GM21447 (cell line): Measurements from ENCODE around the gene SIRPD.
"Not testable (repeated sequence)": the region's sequence is repeated elsewhere in the genome, so short reads cannot be mapped to it uniquely, and the experiment has no call there.

Experiments
- ATAC-seq: cut with Tn5 transposase; IDR thresholded peaks from one replicate; pipeline ENCODE4 v1.9.1; 2021; ENCODE audit not compliant: unreplicated experiment

Gene SIRPD

GRCh38 chr20:1557605-1558004 lies at the start of gene SIRPD:
Gene SIRPD, minus strand, starts transcription at chr20:1557705. Its CDS starts 52 bp downstream, at chr20:1557653.
- no peak for ATAC-seq

- no peak for ATAC-seq
Measured at GRCh38 chr20:1600736-1601135, 43.2 kb upstream of the SIRPD start.

- ATAC-seq = no peak
Measured at GRCh38 chr20:1595333-1595732, 37.8 kb upstream of the SIRPD start.

- no peak for ATAC-seq
Measured at GRCh38 chr20:1588533-1589460, 31.3 kb upstream of the SIRPD start.

DNA sequence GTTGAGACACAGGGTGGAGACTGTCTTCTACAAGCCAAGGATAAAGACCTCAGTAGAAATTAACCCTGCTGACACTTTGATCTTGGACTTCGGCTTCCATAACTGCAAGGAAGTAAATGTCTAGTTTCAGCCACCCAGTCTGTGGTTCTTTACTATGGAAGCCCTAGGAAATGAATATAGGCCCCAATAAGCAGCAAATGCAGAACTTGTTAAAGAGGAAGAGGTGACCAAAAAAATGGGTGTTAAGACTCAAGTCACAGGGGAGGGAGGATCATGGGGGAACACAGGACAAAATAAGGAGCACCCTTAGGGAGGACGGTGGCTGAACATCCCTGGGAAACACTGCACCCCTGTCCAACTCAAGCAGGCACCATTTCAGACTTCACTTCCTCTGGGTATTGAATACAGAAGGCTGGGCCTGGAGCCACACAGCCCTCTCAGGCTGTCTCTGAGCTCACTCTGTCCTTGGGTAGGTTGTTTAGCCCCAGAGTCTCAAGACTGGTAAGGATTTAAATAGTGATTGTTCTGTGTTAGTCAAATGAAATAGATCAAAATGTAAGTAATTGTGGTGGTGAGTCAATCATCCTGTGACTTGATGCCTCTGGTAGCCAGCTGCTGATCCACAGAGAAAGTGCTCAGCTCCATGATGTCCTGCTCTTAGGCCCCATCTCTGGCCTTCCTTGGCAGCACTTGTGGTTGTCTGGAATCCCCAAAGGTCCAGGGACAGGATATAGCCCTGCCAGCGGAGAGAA lies 30.5 kb upstream of the SIRPD start:
- no peak for ATAC-seq

DNA sequence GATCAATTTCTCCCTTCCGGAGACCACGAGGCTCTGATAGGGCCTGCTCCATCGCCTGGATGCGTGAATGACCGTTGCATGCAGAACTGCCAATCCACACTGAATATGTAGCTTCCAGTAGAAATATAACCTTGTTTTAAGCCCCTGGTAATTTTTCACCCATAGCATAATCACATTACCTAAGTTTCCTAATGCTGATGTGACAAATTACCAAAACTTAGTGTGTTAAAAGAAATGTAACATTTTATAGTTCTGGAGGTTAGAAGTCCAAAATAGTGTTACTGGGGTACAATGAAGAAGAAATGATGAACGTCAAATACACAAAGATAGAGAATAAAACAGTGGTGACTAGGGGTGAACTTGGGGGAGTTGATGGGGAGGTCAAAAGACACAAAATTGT lies 22.0 kb upstream of the SIRPD start:
- no peak for ATAC-seq

- no peak for ATAC-seq
Measured at GRCh38 chr20:1577906-1578305, 20.4 kb upstream of the SIRPD start.

DNA sequence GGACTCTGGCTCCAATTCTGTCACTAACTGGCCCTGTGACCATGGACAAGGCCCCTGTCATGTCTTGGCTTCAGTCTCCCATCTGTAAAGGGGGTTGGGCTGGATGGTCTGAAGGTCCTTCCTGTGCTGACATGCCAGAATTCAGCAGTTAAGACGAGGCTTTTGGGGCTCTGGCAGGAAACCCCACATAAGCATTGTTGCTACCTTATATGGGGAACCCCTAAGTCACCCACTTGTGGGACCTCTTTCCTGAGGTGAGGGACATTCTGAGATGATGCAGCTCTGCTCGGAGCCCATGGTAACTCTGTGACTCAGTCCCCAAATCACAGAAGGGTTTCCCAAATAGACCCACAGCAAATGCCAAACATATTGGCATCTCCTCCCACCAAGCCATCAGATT lies 19.8 kb upstream of the SIRPD start:
- ATAC-seq = not testable (repeated sequence)

DNA sequence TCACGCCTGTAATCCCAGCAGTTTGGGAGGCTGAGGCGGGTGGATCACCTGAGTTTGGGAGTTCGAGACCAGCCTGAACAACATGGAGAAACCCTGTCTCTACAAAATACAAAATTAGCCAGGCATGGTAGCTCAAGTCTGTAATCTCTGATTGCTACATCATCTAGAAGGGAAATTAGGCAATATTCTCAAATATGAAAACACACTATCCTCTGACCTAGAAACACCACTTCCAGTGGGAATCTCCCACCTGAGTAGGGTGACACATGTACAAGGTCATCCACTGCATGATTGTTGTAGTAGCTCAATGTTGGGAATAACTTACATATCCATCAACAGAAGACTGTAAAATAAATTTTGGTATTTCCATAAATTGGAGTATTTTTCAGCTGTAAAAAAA lies 19.1 kb upstream of the SIRPD start:
- no peak for ATAC-seq

DNA sequence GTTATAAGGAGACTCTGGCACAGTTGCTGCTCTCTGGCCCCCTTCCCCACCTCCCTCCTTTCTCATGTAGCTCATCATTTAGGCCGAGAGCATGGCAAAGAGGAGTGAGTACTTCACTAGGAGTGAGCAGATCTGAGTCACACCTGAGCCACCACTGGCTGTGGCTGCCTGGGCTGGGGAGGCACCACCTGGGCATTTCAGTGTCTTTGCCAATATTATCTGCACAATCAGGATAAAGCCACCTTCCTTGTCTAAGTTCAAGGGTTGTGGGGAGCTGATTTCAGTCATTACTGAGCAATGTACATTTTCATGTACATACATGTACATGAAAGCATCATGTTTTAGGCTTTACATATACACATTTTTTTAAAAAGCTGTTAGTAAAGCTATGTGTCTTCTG lies 18.5 kb upstream of the SIRPD start:
- not testable (repeated sequence) for ATAC-seq

GRCh38 chr20:1571583-1571982 lies 14.1 kb upstream of the SIRPD start:
- not testable (repeated sequence) for ATAC-seq

GRCh38 chr20:1569415-1569881 lies 11.9 kb upstream of the SIRPD start:
- no peak for ATAC-seq

- ATAC-seq = no peak
Measured at GRCh38 chr20:1568163-1568490, 10.6 kb upstream of the SIRPD start.

DNA sequence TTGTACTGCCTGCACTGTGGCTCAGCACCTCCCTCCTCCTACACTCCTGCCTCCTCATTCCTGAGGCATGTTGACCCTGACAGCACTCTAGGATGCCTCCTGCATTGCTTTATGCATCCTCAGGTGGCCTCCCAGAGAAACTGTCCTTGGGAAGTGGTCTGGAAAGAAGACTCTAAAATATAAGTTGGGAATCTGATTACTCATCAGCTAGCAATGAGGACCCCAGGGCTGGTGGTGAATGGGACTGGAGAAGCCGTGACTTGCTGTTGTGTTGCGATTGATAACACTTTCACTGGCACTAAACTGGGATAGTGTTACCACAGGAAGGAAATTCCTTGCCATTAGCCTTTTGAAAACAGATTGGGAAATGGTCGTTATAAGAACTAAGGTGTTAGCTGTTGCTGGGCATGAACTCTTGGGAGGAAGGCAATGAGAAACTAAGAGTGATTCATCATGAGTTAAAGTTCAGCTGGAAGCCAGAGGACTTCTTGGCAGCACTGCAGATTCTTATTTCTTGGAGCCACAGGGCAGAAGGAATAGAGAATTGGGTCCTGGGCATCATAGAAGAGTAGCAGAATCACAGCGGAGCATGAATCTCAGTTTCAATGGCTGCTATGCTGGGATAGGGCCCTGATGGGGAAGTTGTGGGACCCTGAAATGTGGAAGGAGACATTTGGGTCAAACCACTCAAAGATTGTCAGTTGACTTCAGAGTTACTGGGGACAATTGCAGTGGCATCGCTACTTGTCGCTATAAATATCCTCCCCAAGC lies 10.1 kb upstream of the SIRPD start:
- ATAC-seq = no peak

GRCh38 chr20:1566701-1567100 lies 9.2 kb upstream of the SIRPD start:
- ATAC-seq = no peak

DNA sequence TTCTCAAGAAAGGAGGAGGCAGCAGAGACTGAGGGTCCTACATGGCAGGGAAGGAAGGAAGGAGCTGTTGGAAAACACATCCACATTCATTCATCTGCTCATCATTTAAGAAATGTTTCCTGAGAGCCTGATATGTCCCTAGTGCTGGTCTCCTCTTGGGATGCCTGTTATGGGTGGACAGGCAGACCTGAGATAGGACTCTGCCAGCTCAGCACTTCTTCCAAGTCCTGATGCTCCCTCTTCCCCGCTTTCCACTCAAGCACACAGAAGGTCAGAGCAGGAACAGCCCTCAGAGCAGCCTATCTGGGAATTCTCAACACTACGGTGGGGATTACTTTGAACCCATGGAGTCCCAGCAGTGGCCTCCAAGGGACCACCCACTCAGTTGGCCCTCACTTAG lies 8.0 kb upstream of the SIRPD start:
- ATAC-seq = no peak

DNA sequence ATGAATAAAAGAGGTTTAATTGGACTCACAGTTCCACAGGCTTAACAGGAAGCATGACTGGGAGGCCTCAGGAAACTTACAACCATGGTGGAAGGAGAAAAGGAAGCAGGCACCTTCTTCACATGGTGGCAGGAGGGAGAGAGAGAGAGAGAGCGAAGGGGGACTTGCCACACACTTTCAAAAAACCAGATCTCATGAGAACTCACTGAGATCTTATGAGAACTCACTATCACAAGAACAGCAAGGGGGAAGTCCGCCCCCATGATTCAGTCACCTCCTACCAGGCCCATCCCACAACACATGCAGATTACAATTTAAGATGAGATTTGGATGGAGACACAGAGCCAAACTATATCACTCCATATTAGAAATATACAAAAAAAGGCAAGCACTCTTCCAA lies 6.1 kb upstream of the SIRPD start:
- ATAC-seq = no peak

GRCh38 chr20:1562622-1563021 lies 5.1 kb upstream of the SIRPD start:
- ATAC-seq = no peak

- no peak for ATAC-seq
Measured at GRCh38 chr20:1561350-1561749, 3.8 kb upstream of the SIRPD start.

- ATAC-seq = no peak
Measured at GRCh38 chr20:1555952-1556351, 1.6 kb downstream of the SIRPD start.

DNA sequence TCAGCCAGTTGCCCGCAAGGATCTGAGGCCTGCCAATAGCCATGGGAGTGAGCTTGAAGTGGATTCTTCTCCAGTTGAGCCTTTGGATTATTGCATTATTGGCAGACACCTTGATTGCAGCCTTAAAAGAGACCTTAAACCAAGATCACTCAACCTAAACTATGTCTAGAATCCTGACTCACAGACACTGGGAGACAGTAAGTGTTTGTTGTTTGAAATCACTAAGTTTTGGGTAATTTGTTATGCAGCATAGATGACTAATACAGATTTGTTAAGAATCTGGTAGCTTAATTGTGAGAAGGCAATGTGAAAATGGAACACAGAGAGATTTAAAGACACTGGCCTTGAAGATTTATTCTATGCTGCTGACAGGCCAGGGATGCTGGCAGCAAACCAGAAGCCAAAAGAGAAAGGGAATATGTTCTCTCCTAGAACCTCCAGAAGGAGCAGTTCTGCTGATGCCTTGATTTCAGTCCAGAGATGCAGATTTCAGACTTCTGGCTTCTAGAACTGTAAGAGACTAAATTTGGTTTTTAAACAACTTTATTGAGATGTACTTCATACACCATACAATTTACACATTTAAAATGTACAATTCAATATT lies 17.6 kb downstream of the SIRPD start:
- no peak for ATAC-seq
